GM19452 (cell line): ENCODE results near the gene MND1.

Source experiments
- ATAC-seq: cut with Tn5 transposase; IDR thresholded peaks from one replicate; pipeline ENCODE4 v1.9.1; 2021; ENCODE audit not compliant: unreplicated experiment

The MND1 gene

GRCh38 chr4:153346031-153346430 lies 1.5 kb downstream of the MND1 start:
- ATAC-seq, result no peak

DNA sequence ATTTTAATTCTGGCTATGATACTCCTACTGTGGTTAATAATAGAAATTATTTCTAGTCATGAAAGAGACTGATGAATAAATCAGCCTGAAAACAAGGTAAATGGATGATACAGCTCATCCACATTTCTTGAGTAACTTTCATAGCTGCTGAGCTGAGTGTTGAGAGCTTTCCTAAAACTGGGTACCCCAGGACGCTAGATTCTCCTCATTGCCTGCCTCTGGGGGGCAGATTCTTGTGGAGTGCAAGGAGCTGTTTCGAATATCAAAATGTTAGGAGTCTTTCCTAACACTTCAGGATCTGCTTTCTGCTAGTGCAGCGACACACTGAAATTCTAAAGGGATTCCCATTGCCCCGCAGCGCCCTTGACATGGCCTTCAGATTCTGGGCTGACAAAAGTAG lies 2.1 kb downstream of the MND1 start:
- no peak for ATAC-seq

DNA sequence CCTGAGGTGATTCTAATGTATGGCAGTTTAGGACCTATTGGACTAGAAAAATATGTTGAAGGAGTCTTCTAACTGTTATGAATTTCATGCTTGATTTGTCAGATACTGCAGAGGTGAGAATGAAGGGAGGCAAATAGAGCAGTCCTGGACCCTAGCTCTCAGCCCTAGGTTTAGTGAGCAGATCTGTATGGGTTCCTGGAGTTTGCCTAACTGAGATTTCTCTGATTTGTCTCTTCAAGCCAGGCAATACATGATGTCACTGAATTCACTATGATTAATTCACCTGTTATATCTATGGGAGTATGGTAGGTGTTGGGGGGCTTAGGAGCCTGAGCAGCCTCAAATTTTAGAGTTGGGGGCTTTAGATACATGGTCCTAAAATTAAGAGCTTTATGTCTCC lies 2.6 kb downstream of the MND1 start:
- ATAC-seq, result no peak

GRCh38 chr4:153348006-153348405 lies 3.5 kb downstream of the MND1 start:
- ATAC-seq, result no peak

- ATAC-seq, result no peak
Measured at GRCh38 chr4:153349206-153349805, 4.8 kb downstream of the MND1 start.

- ATAC-seq, result no peak
Measured at GRCh38 chr4:153362184-153362583, 17.7 kb downstream of the MND1 start.

DNA sequence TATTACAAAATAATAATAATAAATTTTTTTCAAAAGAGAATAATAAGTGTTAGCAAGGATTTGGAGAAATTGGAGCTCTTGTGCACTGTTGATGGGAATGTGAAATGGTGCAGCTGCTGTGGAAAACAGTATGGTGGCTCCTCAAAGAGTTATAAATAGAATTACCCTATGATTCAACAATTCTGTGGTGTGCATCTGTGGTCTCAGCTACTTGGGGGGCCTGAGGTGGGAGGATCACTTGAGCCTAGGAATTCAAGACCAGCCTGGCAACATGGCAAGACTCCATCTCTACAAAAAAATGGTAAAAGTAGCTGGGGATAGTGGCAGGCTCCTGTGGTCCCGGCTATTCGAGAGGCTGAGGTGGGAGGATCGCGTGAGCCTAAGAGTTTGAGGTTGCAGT lies 19.6 kb downstream of the MND1 start:
- no peak for ATAC-seq

- ATAC-seq, result no peak
Measured at GRCh38 chr4:153365003-153365402, 20.5 kb downstream of the MND1 start.

GRCh38 chr4:153366486-153366885 lies 22.0 kb downstream of the MND1 start:
- no peak for ATAC-seq

DNA sequence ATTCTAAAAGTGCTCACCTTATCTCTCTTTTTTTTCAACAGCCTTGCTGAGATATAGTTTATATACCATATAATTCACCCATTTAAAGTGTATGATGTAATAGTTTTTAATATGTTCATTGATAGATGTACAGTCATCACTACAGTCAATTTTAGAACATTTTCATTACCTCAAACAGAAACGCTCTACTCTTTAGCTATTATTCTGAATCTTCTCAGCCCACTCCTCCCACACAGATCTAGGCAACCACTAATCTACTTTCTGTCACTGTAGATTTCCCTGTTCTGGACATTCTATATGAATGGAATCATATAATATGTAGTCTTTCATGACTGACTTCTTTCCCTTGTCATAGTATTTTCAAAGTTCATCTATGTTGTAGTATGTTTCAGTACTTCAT lies 22.6 kb downstream of the MND1 start:
- ATAC-seq, result no peak

DNA sequence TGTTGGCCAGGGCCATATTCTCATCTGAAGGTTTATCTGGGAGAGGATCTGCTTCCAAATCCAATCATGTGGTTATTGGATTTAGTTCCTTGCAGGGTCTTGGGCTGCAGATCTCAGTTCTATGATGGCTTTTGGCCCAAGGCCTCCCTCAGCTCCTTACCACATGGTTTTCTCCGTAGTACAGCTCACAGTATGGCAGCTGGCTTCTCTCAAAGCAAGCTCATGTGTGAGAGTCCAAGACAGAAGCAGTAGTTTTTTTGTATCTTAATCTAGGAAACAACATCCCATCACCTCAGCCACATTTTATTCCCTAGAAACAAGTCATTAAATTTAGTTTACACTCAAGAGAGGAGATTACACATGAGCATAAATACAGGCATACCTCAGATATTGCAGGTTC lies 24.5 kb downstream of the MND1 start:
- ATAC-seq, result no peak

DNA sequence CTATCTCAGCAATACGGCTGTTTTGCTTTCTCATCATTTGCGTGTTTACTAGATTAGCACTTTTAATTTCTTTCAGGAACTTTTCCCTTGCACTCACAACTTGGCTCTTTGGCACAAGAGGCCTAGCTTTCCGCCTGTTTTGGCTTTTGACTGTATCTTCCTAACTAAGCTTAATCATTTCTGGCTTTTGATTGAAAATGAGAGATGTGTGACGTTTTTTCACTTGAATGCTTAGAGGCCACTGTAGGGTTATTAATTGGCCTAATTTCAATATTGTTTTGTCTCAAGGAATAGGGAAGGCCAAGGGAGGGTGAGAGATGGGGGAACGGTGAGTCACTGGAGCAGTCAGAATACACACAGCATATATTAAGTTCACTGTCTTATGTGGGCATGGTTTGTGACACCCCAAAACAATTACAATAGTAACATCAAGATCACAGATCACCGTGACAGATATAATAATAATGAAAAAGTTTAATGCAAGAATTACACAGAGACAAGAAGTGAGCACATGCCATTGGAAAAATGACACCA lies 27.3 kb downstream of the MND1 start:
- ATAC-seq, result no peak

DNA sequence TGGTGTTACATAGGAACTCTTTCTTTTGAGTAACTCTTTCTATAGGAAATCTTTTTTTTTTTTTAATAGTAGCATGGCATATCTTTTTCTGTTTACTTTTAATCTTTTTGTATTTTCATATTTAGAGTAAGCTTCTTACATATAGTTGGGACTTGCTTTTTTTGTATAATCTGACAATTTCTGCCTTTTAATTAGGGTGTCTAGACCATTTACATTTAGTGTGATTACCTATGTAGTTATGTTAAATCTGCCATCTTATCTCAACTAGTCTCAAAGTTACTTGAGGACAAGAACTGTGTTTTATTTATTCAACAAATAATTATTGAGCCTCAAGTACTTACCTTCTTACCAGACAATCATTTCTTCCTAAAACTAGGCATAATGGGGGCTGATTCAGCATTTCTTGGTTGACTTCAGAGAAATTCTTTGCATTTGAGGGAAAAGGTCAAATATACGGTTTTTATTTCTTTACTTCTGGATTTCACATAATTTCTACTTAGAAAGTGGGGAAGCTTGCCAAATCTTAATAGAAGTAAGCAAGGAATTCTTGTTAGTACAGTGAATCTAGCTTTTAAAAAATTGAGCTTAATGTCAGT lies 28.6 kb downstream of the MND1 start:
- no peak for ATAC-seq

DNA sequence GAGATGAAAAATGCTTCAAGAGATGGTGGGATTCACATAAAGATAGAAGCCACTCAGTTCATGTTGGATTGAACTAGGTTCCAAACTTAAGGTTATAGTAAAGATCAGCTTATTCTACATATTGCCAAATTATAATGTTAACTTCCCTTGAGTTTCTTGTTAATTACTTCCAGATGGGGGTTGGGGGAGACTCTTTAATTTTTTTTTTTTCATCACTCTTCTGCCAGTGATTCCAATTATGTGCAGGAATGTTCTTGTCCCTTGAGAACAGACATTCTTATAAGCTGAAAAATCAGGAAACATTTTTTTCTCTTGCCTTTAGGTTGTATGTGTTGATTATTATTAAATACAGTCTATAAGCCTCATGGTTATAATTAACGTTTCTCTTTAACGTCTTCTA lies 30.0 kb downstream of the MND1 start:
- ATAC-seq, result no peak

GRCh38 chr4:153375303-153375702 lies 30.8 kb downstream of the MND1 start:
- no peak for ATAC-seq

GRCh38 chr4:153383131-153383530 lies 38.6 kb downstream of the MND1 start:
- ATAC-seq, result no peak

DNA sequence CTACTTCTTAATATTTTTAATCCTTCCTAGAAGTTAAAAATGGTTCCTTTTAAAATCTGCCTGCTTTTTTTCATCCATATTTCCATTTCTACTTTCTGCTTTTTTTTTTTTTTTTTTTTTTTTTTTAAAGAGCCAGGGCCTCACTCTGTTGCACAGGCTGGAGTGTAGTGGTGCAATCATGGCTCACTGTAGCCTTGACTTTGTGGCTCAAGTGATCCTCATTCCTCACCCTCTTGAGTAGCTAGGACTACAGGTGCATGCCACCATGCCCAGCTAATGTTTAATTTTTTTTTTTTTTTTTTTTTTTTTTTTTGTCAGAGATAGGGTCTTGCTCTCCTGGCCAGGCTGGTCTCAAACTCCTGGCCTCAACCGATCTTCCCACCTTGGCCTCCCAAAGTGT lies 39.7 kb downstream of the MND1 start:
- no peak for ATAC-seq

DNA sequence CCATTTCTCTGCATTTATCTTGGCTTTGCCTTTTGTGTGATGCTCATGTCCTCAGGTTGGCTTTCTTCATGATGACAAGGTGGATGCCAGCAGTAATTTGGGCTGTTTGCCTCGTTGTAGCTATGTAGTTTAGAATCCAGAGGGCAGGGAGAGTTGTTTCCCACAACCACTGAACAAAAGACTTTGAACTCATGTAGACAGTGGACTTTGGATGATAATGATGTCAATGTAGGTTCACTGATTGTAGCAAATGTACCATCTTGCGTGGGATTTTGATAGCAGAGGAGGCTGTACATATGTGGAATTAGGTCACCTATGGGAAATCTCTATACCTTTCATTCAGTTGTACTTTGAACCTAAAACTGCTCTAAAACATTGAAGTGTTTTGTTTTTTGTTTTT lies 41.3 kb downstream of the MND1 start:
- no peak for ATAC-seq

GRCh38 chr4:153387981-153388380 lies 43.5 kb downstream of the MND1 start:
- ATAC-seq, result no peak

DNA sequence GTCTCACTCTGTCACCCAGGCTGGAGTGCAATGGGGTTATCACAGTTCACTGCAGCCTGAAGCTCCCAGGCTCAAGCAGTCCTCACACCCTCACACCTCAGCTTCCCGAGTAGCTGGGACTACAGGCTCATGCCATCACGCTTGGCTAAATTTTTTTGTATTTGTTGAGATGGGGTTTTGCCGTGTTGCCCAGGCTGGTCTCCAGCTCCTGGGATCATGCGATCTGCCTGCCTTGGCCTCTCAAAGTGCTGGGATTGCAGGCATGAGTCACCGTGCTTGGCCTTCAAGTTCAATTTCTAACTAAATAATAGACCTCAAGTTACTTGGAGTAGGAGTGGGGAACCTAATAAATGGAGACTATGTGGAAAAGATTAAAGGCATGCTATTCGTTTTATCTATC lies 48.9 kb downstream of the MND1 start:
- no peak for ATAC-seq

GRCh38 chr4:153394945-153395344 lies 50.5 kb downstream of the MND1 start:
- no peak for ATAC-seq

GRCh38 chr4:153398713-153399112 lies 54.2 kb downstream of the MND1 start:
- no peak for ATAC-seq

DNA sequence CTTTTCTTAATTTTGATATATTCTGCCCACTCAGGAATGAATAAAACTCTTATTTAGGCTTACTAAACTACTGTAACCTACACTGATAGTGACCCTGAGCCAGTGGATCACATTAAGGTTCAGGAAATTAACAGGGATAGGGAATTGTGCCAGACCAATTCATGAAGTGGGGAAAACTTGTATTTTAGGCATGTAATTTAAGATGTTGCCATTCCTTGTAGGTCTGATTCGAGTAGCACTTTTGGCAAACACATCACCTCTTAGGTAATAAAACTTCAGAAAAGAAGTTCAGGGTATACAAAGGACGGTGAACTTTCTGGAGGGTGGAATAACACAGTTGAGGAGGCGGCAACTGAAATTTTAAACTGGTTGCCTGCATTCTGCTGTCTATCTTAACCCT lies 54.9 kb downstream of the MND1 start:
- no peak for ATAC-seq
